ENCODE data around the gene DPPA5.
"Not testable (repeated sequence)": the region's sequence is repeated elsewhere in the genome, so short reads cannot be mapped to it uniquely, and the experiment has no call there.

Gene DPPA5

DNA sequence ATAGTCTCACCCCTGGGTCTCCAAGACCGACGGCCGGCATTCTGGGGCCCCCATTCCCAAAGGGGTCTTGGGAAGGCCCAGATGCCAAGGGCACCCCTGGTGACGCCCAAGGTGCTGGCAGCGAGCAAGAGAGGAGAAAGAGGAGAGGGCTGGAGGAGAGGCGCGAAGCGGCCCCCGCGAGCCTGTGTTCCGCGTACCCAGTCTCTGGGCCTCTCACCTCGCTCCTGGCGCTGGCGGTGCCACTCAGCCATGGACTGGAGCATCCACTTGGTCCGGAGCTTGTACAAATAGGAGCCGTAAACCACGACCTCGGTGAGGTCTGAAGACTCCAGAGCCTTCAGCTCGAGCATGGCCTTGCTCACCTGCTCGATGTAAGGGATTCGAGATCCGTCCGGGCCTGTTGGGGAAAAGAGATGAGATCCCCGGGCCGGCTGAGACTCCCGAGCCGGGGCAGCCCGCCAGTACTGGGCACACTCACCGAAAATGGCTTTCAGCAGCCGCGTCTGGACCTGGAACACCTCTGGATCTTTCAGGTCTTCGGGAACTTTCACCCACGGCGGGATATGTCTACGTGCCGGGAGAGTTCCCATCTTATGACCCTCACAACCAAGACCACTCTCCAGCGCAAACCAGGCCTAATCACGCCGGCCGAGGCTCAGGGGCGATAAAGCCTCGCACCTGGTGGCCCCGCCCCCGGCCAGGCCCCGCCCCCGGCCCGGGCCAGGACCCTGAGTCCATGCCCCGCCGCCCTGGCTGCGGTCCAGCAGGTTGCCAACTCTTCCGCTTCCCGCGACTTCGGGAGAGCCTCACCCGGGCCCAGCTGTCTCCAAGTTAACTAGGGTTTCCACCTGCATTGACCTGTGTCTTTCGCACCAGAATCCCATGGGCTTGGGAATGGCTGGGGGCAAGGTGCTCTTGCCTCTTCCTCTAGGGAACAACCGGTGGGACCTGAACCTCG lies at the start of gene DPPA5:
Gene DPPA5 (minus strand): TSS at position 641 of the 958 bp plus-strand sequence. CDS start 51 bp downstream, at position 590.
- DNase-seq (ENCODE audit: low read depth in 2 of 2) = no peak
- no peak for TF ChIP-seq CTCF (IDR thresholded peaks at IDR 0.05; ENCODE audit: low read depth, low read length)
- no peak within 1 kb of the TSS for H3K4me3 ChIP-seq (replicated peaks in 1 of 2; ENCODE audit: low read depth in 2 of 2, low read length in 2 of 2)

GRCh38 chr6:73400656-73401055 lies 46.6 kb upstream of the DPPA5 start:
- no peak overlapping the region for H3K4me3 ChIP-seq (replicated peaks in 1 of 2; ENCODE audit: low read depth in 2 of 2, low read length in 2 of 2)
- no peak for DNase-seq (ENCODE audit: low read depth in 2 of 2)
- TF ChIP-seq CTCF (IDR thresholded peaks at IDR 0.05; ENCODE audit: low read depth, low read length) = no peak

DNA sequence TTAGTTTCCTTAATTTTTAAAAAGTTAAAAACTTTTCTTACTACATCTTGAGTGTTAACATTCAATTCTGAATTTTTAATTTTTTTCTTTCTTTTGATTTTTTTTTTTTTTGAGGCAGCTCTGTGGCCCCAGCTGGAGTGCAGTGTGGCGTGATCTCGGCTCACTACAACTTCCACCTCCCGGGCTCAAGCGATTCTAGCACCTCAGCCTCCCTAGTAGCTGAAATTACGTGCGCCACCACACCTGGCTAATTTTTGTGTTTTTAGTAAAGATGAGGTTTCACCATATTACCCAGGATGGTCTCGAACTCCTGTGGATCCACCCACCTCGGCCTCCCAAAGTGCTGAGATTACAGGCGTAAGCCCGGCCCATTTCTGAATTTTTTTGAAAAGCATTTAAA lies 41.8 kb upstream of the DPPA5 start:
- TF ChIP-seq CTCF (IDR thresholded peaks at IDR 0.05; ENCODE audit: low read depth, low read length) = no peak
- no peak for DNase-seq (ENCODE audit: low read depth in 2 of 2)
- no peak overlapping the region for H3K4me3 ChIP-seq (replicated peaks in 1 of 2; ENCODE audit: low read depth in 2 of 2, low read length in 2 of 2)

DNA sequence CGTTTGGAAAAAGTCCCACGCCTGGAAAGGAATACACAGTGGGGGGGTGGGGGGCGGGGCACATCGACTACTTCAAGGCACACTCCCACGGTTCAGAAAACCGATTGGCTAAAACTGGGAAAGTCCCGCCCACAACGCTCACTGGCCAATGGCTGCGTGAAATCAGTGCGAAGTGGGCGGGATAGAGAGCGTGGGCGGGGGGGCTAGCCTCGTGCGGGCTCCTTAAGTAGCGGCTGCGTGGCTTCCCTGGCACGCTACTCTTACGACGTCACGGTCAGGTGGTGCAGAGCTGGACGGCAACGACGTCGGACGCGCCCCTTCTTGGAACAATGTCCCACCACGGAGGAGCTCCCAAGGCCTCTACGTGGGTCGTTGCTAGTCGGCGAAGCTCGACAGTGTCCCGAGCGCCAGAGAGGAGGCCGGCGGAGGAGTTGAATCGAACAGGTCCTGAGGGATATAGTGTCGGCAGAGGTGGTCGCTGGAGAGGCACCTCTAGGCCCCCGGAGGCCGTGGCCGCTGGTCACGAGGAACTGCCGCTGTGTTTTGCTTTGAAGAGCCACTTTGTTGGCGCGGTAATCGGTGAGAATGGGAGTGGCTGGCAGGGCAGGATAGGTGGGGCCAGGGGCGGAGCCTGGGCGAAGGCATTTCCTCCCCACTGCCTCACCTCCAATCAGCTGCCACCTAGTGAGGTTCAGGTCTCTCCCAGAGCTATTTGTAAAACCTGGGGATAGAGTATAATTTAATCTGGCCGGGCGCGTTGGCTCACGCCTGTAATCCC lies 40.7 kb upstream of the DPPA5 start, which contains the start of gene DDX43:
Gene DDX43 (plus strand): TSS at position 252 of the 778 bp plus-strand sequence. CDS start 78 bp downstream, at position 330.
- DNase-seq (ENCODE audit: low read depth in 2 of 2) = peak; percentile 60 to 71
- peak within 1 kb of the TSS; percentile 28 to 47 for H3K4me3 ChIP-seq (replicated peaks in 1 of 2; ENCODE audit: low read depth in 2 of 2, low read length in 2 of 2)
- no peak for TF ChIP-seq CTCF (IDR thresholded peaks at IDR 0.05; ENCODE audit: low read depth, low read length)

GRCh38 chr6:73393278-73393677 lies 39.2 kb upstream of the DPPA5 start:
- no peak overlapping the region for H3K4me3 ChIP-seq (replicated peaks in 1 of 2; ENCODE audit: low read depth in 2 of 2, low read length in 2 of 2)
- no peak for TF ChIP-seq CTCF (IDR thresholded peaks at IDR 0.05; ENCODE audit: low read depth, low read length)
- DNase-seq (ENCODE audit: low read depth in 2 of 2) = no peak

GRCh38 chr6:73392188-73392587 lies 38.1 kb upstream of the DPPA5 start:
- H3K4me3 ChIP-seq (replicated peaks in 1 of 2; ENCODE audit: low read depth in 2 of 2, low read length in 2 of 2) = not testable (repeated sequence)
- DNase-seq (ENCODE audit: low read depth in 2 of 2) = peak in 1 of 2 donors; percentile 5

DNA sequence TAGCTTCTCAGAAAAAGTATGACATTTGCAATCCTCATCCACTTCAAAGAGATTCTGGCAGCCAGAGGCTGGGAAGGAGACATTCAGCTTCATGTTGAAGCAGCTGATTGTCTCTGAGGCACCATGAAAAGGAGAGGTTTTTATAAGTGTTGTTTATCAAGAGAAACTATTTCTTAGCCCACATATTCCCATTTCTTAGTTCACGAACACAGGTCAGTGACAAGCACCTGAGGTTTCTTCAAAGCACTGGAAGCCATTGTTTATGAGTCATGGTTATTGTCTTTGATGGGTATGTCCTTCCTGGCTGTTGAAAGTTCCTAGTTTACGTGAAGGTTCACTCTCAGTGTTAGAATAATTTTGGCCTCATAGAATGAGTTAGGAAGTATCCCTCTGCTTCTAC lies 37.6 kb upstream of the DPPA5 start:
- DNase-seq (ENCODE audit: low read depth in 2 of 2) = peak in 1 of 2 donors; percentile 18
- no peak overlapping the region for H3K4me3 ChIP-seq (replicated peaks in 1 of 2; ENCODE audit: low read depth in 2 of 2, low read length in 2 of 2)
- TF ChIP-seq CTCF (IDR thresholded peaks at IDR 0.05; ENCODE audit: low read depth, low read length) = no peak
